HG03066 (cell line): ENCODE data around the gene PVALB.

ENCODE experiments used
- ATAC-seq: cut with Tn5 transposase; IDR thresholded peaks from one replicate; pipeline ENCODE4 v1.9.1; 2021; ENCODE audit warnings: low read depth; ENCODE audit not compliant: unreplicated experiment

The PVALB gene

GRCh38 chr22:36775964-36776669, 40.7 kb downstream of the PVALB start, which contains the start of gene IFT27:
IFT27 (minus strand) TSS chr22:36776119; CDS start chr22:36775707, 412 bp downstream.
- peak; percentile 92 for ATAC-seq

GRCh38 chr22:36775586-36775963, 41.3 kb downstream of the PVALB start:
- no peak for ATAC-seq

- no peak for ATAC-seq
Observed at GRCh38 chr22:36773935-36774334, 42.9 kb downstream of the PVALB start.

- no peak for ATAC-seq
Observed at GRCh38 chr22:36772451-36772850, 44.4 kb downstream of the PVALB start.

- ATAC-seq: no peak
Observed at GRCh38 chr22:36771356-36772063, 45.3 kb downstream of the PVALB start.

GRCh38 chr22:36770513-36771231, 46.2 kb downstream of the PVALB start:
- no peak for ATAC-seq

- no peak for ATAC-seq
Observed at GRCh38 chr22:36769541-36770512, 47.0 kb downstream of the PVALB start.

- ATAC-seq: no peak
Observed at GRCh38 chr22:36768616-36769015, 48.2 kb downstream of the PVALB start.

GRCh38 chr22:36768141-36768540, 48.7 kb downstream of the PVALB start:
- ATAC-seq: no peak

GRCh38 chr22:36767035-36767775, 49.6 kb downstream of the PVALB start:
- ATAC-seq: no peak

GRCh38 chr22:36765943-36766450, 50.8 kb downstream of the PVALB start:
- ATAC-seq: no peak

- no peak for ATAC-seq
Observed at GRCh38 chr22:36765131-36765942, 51.5 kb downstream of the PVALB start.

- no peak for ATAC-seq
Observed at GRCh38 chr22:36764641-36765040, 52.2 kb downstream of the PVALB start.

- ATAC-seq: no peak
Observed at GRCh38 chr22:36764060-36764459, 52.8 kb downstream of the PVALB start.

GRCh38 chr22:36763576-36763975, 53.3 kb downstream of the PVALB start:
- no peak for ATAC-seq

- ATAC-seq: no peak
Observed at GRCh38 chr22:36762687-36763260, 54.1 kb downstream of the PVALB start.

- no peak for ATAC-seq
Observed at GRCh38 chr22:36761553-36762240, 55.1 kb downstream of the PVALB start.

- ATAC-seq: no peak
Observed at GRCh38 chr22:36760786-36761185, 56.0 kb downstream of the PVALB start.
